SH-SY5Y (cell line): ENCODE results near the gene ANKRD55.

Source experiments
- GATA2 ChIP-seq: IDR thresholded peaks from 2 replicates; pipeline ENCODE4 v1.6.1; 2011; ENCODE audit warnings: mild to moderate bottlenecking, low read depth, low read length
- GATA3 ChIP-seq: IDR thresholded peaks from 2 replicates; pipeline ENCODE4 v1.6.1; 2011; ENCODE audit warnings: low read depth, mild to moderate bottlenecking, low read length, moderate library complexity

The ANKRD55 gene

DNA sequence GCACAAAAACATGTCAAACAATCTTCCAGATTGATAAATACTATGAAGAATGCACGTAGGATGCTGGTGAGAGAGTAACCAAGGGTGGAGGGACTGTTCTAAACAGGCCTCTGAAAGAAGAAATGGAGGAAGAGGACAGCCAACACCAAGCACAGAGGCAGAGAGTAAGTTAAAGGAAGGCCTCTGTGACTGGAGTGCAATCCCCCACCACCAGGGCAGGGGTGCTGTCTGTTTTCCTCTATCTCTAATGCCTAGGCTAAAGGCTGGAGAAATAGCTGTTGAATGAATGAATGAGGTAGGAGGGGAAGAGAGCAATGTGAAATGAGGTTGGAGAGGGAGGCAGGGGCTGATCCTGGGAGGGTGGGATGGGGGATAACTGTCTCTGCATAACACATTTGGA is 88.9 kb downstream of the ANKRD55 start:
- TF ChIP-seq GATA3 (no peak), GATA2 (no peak)

DNA sequence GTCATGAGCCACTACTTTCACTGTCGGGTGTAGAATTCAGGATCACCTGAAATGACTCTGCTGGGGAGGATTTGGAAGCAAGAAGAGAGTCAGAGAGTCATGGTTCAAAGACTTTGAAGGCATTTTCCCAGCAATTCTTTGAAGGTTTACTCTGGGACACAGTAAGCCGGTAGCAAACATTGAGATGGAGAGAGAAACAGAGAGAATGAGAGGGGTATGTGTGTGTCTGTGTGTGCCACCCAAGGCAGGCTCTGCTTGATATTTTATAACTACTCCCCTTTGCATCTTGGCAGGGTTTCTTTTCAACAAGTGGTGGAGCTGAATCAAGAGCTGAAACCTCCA is 89.8 kb downstream of the ANKRD55 start:
- TF ChIP-seq GATA3 (no peak), GATA2 (no peak)

DNA sequence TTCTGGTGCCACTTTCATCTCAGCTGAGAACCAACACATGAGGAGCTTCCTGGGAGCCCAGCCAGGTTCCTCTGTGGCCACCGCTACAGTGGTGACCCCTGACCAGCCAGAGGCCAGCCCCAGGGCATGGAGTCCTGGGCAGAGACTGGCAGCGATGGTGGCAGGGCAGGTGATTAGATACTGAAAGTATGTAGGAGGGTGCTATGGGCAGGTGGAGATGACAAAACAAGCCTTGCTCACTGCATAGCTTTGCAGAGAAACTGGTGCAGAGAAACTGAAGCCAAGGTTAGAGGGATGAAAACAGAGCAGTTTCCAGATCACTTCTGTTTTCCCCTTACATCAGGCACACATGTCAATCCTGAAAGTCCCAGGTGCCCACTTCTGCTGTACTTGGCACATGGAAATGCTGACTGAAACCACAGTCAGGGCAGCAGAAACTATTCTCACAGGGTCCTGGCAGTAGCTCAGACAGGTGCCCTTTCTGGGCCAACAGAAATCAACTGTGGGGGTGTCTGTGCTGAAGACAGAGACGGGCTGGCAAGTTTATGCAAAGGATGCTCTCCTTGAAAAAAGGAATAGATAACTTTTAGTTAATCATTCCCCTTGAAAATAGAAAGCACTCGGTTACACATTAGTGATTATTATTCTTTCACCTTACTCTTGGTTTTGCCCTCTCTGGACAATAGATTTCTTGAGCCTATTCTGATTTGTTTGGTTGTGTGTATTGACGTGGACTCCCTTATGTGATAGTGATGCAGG is 90.3 kb downstream of the ANKRD55 start:
- TF ChIP-seq GATA2 (no peak), GATA3 (no peak)

DNA sequence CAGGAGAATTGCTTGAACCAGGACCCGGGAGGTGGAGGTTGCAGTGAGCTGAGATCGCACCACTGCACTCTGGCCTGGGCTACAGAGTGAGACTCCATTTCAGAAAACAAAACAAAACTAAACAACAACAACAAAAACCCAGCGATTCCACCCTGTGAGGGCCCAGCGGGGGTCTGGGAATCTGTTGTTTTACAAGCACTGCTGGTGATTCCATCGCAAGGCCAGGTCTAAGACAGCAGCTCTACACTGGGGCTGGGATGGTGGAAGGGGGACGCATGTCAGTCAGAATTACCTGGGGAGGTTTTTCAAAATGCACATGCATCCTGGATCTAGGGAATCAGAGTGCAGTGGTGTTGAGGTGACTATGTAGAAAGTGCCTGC is 90.9 kb downstream of the ANKRD55 start:
- no peak for TF ChIP-seq GATA2
- no peak for TF ChIP-seq GATA3

DNA sequence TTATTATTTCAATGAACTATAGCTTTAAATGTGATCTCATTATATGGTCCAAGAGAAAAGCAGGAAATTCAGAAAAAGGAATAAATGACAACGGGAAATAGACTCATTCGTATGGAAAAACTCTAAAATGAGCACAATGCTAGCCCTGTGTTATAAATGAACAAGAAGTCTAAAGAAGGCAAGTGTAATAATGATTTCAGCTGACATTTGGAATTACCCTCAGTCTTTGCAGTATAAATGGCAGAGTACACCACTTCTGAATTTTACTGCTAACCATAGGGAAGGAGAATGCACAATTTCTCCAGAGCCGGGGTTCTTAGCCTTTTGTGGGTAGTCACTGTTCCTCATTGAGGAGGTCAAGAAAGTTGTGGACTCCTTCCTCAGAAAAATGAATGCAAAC is 93.1 kb downstream of the ANKRD55 start:
- no peak for TF ChIP-seq GATA3
- no peak for TF ChIP-seq GATA2

DNA sequence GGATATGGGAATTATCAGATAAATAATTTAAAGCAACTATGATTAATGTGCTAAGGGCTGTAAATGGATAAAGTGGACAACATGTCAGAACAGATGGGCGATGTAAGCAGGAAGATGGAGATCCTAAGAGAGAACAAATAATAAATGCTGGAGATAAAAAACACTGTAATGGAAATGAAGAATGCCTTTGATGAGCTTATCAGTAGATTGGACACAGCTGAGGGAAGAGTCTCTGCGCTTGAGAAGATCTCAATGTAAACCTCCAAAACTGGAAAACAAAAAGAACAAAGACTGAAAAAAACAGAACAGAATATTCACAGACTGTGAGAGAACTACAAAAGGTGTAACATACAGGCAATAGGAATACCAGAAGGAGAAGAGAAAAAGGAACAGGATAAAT is 102.5 kb downstream of the ANKRD55 start:
- TF ChIP-seq GATA3 (no peak), GATA2 (no peak)

DNA sequence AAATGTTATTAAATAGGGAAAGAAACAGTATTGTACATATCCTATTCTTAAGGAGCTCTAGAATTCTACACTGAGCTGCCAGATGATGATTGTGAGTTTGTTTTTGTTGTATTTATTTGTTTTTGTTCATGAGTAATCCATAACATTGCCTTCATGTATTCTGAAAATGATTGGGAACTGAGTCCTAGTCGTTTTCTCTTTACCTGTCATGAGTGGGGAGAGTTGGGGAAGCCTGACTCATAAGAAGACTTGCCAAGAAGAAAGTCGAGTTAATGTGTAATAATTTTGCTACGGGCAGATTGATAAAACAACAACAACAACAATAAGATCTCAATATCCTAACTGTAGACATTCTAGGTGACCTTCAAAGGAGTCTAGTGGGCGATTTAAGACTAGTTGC is 103.8 kb downstream of the ANKRD55 start:
- TF ChIP-seq GATA2 (no peak), GATA3 (no peak)

DNA sequence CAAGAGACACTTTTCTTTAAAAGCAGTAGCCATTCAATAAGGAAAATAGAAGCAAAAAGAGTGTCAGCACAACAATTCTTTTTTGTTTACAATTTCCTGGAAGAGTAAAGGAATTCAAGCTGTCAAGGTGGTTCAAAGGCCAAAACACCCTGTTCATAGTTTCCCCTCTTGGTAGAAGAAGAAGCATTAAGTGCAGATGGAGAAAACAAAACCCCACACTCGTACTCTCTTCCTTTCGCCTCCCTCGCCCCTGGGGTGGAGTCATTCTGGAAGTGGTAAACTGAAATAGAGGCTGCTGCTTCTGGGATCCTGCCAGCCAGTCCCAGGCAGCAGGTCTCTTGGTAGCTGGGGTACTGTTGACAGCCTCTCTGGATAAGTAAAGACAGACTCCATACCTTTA is 105.0 kb downstream of the ANKRD55 start:
- TF ChIP-seq GATA2 = no peak
- TF ChIP-seq GATA3 = no peak

DNA sequence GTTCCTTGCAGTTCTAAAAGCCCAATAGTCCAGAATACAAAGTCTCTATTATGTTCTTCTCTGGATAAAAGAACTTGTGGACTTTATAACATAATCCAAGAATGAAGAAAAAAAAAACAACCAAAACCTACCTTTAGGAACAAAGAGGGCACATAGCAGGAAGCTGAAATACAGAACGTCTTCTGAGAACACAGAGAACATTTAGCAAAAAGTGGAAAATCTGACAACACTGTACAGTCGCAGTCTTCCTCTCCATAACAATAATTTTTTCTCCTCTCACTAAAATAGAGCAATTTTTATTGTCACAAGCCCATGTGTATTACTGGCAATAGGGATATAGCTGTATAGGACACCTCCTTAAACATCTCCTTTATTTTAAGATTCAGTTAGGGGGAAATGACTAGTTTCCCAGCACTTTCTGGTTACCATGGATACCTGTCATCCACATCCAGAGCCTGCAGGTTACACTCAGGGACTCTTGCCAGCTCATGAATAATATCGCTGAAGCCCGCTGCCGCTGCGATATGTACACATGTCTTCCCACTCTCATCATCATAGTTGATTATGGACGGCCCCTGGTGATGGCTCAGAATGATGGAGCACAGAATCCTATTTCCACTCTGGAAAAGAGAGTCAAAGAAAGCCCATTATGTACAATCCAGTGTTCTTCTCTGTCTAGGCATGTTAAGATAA is 106.5 kb downstream of the ANKRD55 start:
- no peak for TF ChIP-seq GATA2
- TF ChIP-seq GATA3 = no peak

DNA sequence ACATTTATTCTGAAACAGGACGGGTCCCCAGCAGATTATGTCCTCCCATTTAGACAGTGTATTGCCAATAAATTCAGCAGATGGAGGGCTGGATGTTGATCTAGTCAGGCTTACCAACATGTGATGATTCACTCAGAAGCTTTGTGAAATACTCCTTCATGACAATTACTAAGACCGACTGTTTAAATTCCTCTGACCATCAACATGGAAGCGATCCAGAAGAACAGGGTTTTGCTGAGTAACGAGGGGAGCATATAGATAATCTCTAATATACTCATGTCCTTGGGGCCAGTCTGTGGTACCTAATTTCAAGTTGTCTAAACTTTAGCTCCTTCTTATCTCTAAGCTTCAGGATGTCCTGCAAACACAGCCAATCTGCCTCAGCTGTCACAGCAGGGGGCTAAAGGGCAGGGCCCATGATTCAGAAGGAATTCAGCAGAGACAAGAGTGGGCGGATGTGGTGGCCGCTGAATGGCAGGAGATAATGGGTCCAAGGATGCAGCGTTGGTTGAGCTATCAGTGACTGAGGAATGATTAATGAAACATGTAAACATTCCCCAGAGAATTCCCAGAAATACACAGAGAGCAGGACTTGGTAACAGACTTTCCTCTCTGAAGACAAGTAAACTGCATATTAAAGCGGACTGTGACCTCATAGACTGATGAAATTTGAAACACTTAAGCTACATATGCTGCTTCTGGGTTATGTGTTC is 109.4 kb downstream of the ANKRD55 start:
- no peak for TF ChIP-seq GATA2
- TF ChIP-seq GATA3 = no peak

DNA sequence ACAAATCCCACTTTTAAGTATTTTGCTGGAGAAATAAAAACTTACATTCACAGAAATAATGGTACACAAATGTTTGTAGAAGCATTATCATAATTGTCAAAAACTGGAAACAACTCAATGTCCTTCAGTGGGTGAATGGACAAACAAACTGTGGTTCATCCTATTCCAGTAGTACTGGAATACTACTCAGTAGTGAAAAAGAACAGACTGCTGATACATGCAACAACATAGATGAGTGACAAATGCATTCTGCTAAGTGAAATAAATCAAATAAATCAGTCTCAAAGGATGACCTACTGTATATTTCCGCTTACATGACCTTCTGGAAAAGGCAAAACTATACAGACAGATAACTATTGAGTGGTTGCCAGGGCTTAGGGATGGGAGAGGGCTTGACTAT is 114.1 kb downstream of the ANKRD55 start:
- TF ChIP-seq GATA3 (no peak), GATA2 (no peak)

DNA sequence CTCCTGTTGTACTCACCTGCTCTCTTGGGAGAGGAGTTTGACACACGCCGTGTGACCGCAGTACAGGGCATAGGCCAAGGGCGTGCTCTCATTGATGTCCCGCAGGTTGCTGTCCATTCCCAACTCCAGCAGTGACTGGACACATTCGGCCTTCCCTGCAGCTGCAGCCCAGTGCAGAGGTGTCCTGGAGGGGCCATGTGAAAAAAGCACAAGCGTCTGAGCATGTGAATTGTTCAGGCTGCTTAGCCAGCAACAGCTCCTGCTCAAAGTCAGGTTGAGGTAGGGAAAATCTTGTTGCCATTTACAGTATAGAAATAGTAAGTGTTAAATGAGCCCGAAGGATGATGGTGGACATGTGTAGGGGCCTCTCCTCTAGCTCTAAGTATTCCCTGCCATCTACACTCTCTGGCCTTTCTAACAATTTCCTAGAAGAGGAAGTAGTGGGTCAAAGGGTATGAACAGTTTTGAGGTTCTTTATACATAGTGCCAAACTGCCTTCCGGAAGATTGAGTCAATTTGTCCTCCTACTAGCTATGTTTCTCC is 116.5 kb downstream of the ANKRD55 start:
- no peak for TF ChIP-seq GATA3
- TF ChIP-seq GATA2 = no peak

DNA sequence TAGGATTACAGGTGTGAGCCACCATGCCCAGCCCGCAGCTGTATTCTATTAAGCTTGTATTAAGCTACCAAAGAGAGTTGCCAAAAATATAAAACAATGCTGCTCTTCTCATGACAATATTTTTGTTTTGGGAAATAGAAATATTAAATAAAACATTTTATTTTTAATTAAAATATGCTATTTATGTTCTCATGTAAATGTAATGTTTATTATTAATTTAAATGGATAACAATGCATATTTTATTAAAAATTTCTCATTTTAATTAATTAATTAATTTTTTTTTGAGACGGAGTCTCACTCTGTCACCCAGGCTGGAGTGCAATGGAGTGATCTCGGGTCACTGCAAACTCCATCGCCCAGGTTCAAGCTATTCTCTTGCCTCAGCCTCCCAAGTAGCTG is 117.5 kb downstream of the ANKRD55 start:
- TF ChIP-seq GATA3 = no peak
- no peak for TF ChIP-seq GATA2

DNA sequence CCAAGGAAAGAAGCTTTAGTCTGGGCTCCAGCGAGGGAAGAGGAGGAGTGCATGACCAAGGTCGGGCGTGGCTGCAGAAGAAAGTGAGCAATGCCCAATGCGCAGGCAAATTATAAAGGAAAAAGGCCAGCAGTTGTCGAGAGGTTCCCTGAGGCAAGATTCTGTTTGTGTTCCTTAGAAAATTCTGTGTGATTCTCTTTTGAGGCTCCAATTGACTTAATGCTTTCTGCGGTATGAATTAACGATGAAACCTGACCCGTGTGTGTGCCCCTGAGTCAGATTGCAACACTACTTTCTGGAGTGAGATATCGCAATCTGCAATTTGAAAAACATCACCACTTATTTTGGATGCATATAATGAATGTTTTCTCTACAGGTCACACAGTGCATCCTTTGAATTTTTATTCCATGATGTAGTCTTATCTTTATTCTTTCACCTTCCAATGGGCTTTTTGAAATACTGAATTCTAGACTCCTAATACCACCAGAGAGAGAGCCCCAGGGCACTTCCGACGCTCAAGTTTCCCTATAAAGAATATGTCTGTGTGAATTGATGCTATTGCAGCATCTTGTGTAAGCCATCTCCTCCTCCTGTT is 120.5 kb downstream of the ANKRD55 start:
- TF ChIP-seq GATA3 (no peak), GATA2 (no peak)

DNA sequence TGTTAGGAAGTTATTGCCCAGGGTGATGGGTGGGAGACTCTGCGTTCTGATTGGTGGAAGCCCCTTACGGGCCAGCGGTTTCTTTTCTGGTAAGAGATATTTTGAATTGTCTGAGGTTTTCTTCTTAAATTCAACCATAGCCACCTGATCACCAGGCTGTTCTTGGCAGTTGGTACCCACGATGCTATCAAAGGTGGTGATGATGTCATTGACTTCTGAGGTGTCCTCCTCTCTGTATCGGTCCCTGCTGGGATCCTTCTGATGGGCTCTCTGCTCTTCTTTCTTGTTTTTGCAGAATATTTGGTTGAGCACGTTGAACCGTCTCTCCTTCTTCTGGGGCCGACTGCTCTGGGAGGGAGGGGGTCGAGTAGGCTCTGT is 121.7 kb downstream of the ANKRD55 start:
- no peak for TF ChIP-seq GATA3
- no peak for TF ChIP-seq GATA2
